ENCODE results near the gene CAMK1D. TPM values are rescaled to one million over a fixed set of nuclear protein-coding genes. Genes with fewer than 3 reads are reported as not detected.

CAMK1D gene
- total and polyA plus RNA-seq, 8 donors = 4.4 to 10.8 (median 4.8) TPM

DNA sequence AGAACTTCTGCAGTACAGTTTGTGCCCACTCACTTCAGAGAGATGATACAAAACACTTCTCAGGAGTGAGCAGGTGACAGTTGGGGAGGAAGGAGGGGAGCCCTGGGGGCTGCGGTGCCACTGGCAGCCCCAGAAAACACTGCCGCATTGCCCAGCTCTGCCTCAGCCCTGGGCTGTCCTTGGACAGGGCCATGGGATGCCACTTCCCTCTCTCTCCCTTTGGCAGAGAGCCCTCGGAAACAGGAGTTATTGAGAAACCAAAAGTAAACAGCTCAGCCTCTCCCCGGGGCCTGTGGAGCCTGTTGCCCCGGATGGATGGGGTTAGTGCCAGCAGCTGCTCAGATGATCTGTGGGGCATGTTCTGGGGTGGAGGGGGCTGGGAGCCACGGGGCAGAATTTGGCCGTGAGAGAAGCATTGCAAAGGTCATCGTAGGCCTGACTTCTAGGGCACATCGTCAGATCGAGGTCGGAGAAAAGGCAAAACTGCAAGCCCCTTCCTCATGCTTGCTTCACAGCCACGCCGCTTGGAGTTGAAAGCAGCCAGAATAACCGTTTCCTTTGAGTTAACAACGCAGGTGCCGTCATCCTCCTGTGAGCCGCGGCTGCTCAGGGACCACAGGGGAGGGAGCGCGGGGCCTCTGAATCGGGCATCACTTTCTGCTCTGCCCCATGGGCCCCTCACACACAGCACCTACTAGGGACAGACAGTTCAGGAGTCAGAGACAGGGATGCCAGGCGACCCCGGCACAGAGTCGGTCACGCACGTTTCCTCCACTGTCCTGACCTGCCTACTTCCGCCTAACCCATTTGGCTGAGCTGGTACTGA, 256.4 kb downstream of the CAMK1D start:
- Histone ChIP-seq H3K27me3 (no peaks in the 10 kb centered on the region), H3K27ac (peak overlapping the region in 1 of 2 donors; percentile 60), H3K4me3 (peak overlapping the region in 1 of 2 donors; percentile 24), H3K36me3 (no peaks in the 10 kb centered on the region), H3K4me1 (peaks cover 3 to 13% of the 10 kb centered on the region in 2 donors), H3K9me3 (no peaks in the 10 kb centered on the region)
- DNase-seq (peak; percentile 50 to 80 (median 79)), ATAC-seq (peak; percentile 96)
- TF ChIP-seq, protein P1, sequence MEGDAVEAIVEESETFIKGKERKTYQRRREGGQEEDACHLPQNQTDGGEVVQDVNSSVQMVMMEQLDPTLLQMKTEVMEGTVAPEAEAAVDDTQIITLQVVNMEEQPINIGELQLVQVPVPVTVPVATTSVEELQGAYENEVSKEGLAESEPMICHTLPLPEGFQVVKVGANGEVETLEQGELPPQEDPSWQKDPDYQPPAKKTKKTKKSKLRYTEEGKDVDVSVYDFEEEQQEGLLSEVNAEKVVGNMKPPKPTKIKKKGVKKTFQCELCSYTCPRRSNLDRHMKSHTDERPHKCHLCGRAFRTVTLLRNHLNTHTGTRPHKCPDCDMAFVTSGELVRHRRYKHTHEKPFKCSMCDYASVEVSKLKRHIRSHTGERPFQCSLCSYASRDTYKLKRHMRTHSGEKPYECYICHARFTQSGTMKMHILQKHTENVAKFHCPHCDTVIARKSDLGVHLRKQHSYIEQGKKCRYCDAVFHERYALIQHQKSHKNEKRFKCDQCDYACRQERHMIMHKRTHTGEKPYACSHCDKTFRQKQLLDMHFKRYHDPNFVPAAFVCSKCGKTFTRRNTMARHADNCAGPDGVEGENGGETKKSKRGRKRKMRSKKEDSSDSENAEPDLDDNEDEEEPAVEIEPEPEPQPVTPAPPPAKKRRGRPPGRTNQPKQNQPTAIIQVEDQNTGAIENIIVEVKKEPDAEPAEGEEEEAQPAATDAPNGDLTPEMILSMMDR (IDR thresholded peaks at IDR 0.05) = no peak
- intact Hi-C loops (cut with DNase I) = no loop called here

DNA sequence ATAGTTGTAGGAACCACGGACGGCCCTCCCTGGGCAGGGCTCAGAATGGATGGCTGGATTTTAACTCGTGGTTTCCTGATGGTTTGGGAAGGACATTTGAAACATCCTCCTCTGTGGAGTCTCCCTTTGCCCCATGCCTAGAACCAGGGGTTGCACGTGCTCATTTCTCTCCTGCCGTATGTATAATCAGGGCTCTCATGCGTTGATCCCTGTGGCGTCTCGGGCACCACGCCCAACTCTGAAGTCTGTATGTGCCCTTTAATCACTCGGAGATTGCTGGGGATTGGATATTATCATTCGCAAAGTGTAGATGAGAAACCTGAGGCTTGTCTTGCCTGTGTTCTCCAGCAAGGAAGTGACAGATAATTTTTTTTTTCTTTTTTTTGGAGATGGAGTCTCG, 257.1 kb downstream of the CAMK1D start:
- Histone ChIP-seq H3K4me1 (peaks cover 3 to 13% of the 10 kb centered on the region in 2 donors), H3K27ac (no peak overlapping the region), H3K4me3 (no peak overlapping the region), H3K9me3 (no peaks in the 10 kb centered on the region), H3K36me3 (no peaks in the 10 kb centered on the region), H3K27me3 (no peaks in the 10 kb centered on the region)
- intact Hi-C loops (cut with DNase I) = no loop called here
- no peak for ATAC-seq
- no peak for DNase-seq
- TF ChIP-seq, protein P1 (IDR thresholded peaks at IDR 0.05) = no peak

DNA sequence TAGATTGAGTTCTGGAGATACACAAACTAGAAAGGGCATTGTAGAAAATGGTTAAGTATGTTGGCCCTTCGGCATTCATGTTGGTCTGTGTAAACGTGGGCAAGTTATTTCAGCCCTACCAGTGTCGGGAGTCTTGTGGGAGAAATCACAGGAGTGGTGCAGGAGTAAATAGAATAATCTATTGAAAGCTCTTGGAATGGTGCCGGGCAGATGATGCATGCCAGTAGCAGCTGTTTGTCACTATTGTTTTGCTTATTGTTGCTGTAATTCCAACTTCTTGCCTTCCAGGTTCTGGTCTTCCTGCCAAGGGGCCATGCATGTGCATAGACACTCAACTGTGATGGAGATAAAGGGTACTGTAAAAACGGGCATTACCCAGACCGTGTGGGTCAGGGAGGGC, 259.4 kb downstream of the CAMK1D start:
- Histone ChIP-seq H3K27ac (no peak overlapping the region), H3K36me3 (no peaks in the 10 kb centered on the region), H3K4me1 (peaks cover 3 to 13% of the 10 kb centered on the region in 2 donors), H3K4me3 (no peak overlapping the region), H3K27me3 (no peaks in the 10 kb centered on the region), H3K9me3 (no peaks in the 10 kb centered on the region)
- TF ChIP-seq, protein P1 (IDR thresholded peaks at IDR 0.05) = no peak
- intact Hi-C loops (cut with DNase I) = no loop called here
- ATAC-seq (no peak), DNase-seq (no peak)

DNA sequence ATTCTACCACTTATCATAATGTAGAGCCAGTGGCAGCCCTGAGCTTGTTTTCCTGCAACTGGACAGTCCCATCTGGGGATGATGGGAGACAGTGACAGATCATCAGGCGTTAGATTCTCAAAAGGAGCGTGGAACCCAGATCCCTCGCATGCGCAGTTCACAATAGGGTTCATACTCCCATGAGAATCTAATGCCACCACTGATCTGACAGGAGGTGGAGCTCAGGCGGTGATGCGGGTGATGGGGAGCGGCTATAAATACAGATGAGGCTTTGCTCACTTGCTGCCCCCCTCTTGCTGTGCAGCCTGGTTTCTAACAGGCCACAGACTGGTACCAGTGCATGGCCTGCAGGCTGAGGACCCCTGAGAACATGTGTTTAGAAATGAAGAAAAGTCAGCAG, 260.1 kb downstream of the CAMK1D start:
- DNase-seq (no peak), ATAC-seq (no peak)
- TF ChIP-seq, protein P1 (IDR thresholded peaks at IDR 0.05) = no peak
- no peaks in the 10 kb centered on the region for H3K36me3 ChIP-seq
- H3K9me3 ChIP-seq = no peaks in the 10 kb centered on the region
- H3K4me1 ChIP-seq = peaks cover 3 to 13% of the 10 kb centered on the region in 2 donors
- no peak overlapping the region for H3K4me3 ChIP-seq
- no peak overlapping the region for H3K27ac ChIP-seq
- no peaks in the 10 kb centered on the region for H3K27me3 ChIP-seq
- intact Hi-C loops (cut with DNase I) = no loop called here

DNA sequence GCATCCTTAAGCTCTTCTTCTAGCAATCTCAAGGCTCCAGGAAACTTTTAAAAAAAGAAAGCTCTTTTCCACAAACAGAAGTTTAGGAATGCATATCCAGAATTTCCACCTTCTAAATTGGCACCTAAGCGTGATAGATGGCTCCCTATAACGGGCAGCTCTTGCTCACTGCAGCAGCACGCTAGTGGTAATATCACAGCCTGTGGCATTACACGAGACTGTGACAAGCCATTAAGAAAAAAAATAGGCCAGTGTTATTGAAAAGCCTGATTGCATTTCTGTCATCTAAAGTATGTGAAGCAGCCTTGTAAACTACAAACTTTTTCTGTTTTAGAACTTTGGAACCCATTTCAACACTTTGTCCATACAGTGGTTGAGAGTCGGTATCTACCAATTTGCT, 263.8 kb downstream of the CAMK1D start:
- TF ChIP-seq, protein P1 (IDR thresholded peaks at IDR 0.05) = no peak
- no peak overlapping the region for H3K4me3 ChIP-seq
- no peaks in the 10 kb centered on the region for H3K36me3 ChIP-seq
- no peaks in the 10 kb centered on the region for H3K9me3 ChIP-seq
- DNase-seq = no peak
- H3K27me3 ChIP-seq = no peaks in the 10 kb centered on the region
- no peak for ATAC-seq
- H3K27ac ChIP-seq = no peak overlapping the region
- intact Hi-C loops (cut with DNase I) = no loop called here
- peaks cover 0 to 4% of the 10 kb centered on the region in 2 donors for H3K4me1 ChIP-seq

Data from left lung (tissue), 10 donors.